BLaER1 treated with 17β-estradiol and CSF1 and Interleukin-3, amounts not matched to agents 10 nM and 100 nM (cell line): Measurements from ENCODE around the gene THBS1.

Experiments used
- H3K27ac ChIP-seq, 11 experiments: shearing (Covaris generic); formaldehyde crosslinking; 2 replicates each; pipeline ENCODE4 v1.8.1; 2022
- H3K27me3 ChIP-seq, 11 experiments: shearing (Covaris generic); formaldehyde crosslinking; 2 replicates each; pipeline ENCODE4 v1.8.1; 2022
- H3K36me3 ChIP-seq, 11 experiments: shearing (Covaris generic); formaldehyde crosslinking; 2 replicates each; pipeline ENCODE4 v1.8.1; 2022
- H3K4me1 ChIP-seq, 10 experiments: shearing (Covaris generic); formaldehyde crosslinking; 2 replicates each; pipeline ENCODE4 v1.8.1; 2022
- H3K4me2 ChIP-seq, 11 experiments: shearing (Covaris generic); formaldehyde crosslinking; 2 replicates each; pipeline ENCODE4 v1.8.1; 2022
- H3K4me3 ChIP-seq, 10 experiments: shearing (Covaris generic); formaldehyde crosslinking; 2 replicates each; pipeline ENCODE4 v1.8.1; 2022
- H3K9ac ChIP-seq, 11 experiments: shearing (Covaris generic); formaldehyde crosslinking; 2 replicates each; pipeline ENCODE4 v1.8.1; 2022
- H3K9me3 ChIP-seq, 11 experiments: shearing (Covaris generic); formaldehyde crosslinking; replicated peaks in 1 of 11; 2 replicates each; pipeline ENCODE4 v1.8.1; 2022
- H4K20me1 ChIP-seq, 11 experiments: shearing (Covaris generic); formaldehyde crosslinking; 2 replicates each; pipeline ENCODE4 v1.8.1; 2022
- Cebpa-rat ChIP-seq, 11 experiments: shearing (Covaris generic); IDR thresholded peaks; 2 replicates each; pipeline ENCODE4 v1.8.1; 2022

The THBS1 gene

DNA sequence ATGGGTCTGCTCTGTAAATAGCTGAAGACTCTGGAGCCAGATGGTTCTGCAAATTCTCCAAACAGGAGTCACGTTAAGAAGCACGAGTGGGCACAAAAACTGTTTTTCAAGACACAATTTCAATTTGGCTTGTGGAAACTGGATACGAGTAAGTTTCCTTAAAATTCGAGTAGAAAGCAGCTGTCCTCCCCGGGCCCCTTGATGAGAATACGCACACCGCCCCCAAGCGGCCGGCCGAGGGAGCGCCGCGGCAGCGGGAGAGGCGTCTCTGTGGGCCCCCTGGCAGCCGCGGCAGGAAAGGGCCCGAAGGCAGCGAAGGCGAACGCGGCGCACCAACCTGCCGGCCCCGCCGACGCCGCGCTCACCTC lies 778 bp upstream of the THBS1 start:
- no peak for TF ChIP-seq Cebpa-rat (IDR thresholded peaks at IDR 0.05)
- Histone ChIP-seq H3K36me3 (peaks cover 0 to 14% (median 0%) of the 10 kb centered on the region in 11 experiments; a peak in 3 of 22 replicates), H3K4me3 (peak overlapping the region; percentile 48 to 67 (median 57)), H3K9me3 (peaks cover 0 to 6% (median 0%) of the 10 kb centered on the region in 11 experiments; a peak in 2 of 22 replicates), H4K20me1 (peaks cover 0 to 19% (median 0%) of the 10 kb centered on the region in 11 experiments; a peak in 6 of 22 replicates), H3K9ac (peak overlapping the region; percentile 22 to 84 (median 54); a peak in 17 of 22 replicates), H3K4me2 (peak overlapping the region; percentile 78 to 97 (median 90)), H3K27me3 (peaks cover 18 to 37% (median 34%) of the 10 kb centered on the region in 11 experiments), H3K27ac (peak overlapping the region in 5 of 11 experiments; percentile 20 to 80 (median 52); a peak in 9 of 22 replicates), H3K4me1 (peaks cover 3 to 30% (median 10%) of the 10 kb centered on the region in 10 experiments; a peak in 8 of 20 replicates)

DNA sequence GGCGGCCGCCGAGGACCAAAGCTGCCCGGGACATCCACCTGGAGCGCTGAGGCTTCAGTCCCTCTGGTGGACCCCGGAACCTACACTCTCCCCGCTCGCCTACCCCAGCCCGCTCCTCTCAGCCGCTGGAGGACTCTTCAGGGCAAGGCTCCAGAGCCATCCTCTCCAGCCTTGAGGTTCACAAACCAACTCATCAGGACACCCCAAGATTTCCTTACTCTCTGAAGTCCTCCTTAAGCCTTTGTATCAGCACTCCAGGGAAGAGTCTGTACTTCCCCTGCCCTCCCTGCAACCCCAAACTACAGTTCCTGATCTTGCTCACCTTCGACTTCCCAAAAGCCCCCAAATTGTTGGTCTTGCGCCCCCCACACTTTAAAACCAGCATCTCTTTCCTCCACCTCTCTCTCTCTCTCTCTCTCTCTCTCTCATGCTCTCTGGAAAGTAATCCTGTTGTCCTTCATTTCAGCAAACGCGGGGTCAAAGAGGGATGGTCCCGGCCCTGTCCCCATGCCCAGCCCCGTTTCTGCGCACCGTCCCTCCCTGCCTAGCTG lies 438 bp downstream of the THBS1 start:
- Histone ChIP-seq H3K4me1 (peaks cover 3 to 30% (median 10%) of the 10 kb centered on the region in 10 experiments; a peak in 8 of 20 replicates), H3K27ac (peak overlapping the region in 2 of 11 experiments; percentile 72 to 80; a peak in 3 of 22 replicates), H3K4me3 (peak overlapping the region; percentile 48 to 67 (median 57); a peak in 19 of 20 replicates), H3K9me3 (peaks cover 0 to 6% (median 0%) of the 10 kb centered on the region in 11 experiments; a peak in 2 of 22 replicates), H4K20me1 (peaks cover 0 to 19% (median 0%) of the 10 kb centered on the region in 11 experiments; a peak in 6 of 22 replicates), H3K9ac (peak overlapping the region in 7 of 11 experiments; percentile 33 to 84 (median 54); a peak in 9 of 22 replicates), H3K36me3 (peaks cover 0 to 26% (median 0%) of the 10 kb centered on the region in 11 experiments; a peak in 4 of 22 replicates), H3K27me3 (peaks cover 18 to 37% (median 34%) of the 10 kb centered on the region in 11 experiments), H3K4me2 (peak overlapping the region; percentile 78 to 97 (median 90))
- no peak for TF ChIP-seq Cebpa-rat (IDR thresholded peaks at IDR 0.05)

DNA sequence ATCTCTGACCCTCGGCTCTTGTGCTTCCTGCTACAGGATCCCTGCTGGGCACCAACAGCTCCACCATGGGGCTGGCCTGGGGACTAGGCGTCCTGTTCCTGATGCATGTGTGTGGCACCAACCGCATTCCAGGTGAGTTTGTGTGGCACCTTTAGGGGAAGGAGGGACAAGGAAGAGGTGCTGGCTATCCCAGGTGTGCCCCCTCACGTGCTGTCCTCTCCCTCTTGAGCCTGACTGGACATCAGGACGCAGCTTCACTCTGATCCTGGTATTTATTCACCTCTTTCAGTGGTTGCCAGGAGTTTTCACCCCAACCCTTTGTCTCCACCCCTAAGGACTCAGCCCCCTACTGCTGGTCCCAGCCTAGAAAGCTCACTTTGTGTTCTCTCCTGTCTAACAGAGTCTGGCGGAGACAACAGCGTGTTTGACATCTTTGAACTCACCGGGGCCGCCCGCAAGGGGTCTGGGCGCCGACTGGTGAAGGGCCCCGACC lies 960 bp downstream of the THBS1 start:
- H3K9ac ChIP-seq, result peak overlapping the region in 2 of 11 experiments; percentile 80 to 84; a peak in 2 of 22 replicates
- H3K4me2 ChIP-seq, result peak overlapping the region in 3 of 11 experiments; percentile 92 to 97 (median 93); a peak in 5 of 22 replicates
- peaks cover 3 to 30% (median 10%) of the 10 kb centered on the region in 10 experiments; a peak in 8 of 20 replicates for H3K4me1 ChIP-seq
- H3K27ac ChIP-seq, result no peak overlapping the region
- H3K9me3 ChIP-seq, result peaks cover 0 to 6% (median 0%) of the 10 kb centered on the region in 11 experiments; a peak in 2 of 22 replicates
- TF ChIP-seq Cebpa-rat (IDR thresholded peaks at IDR 0.05), result no peak
- peaks cover 0 to 19% (median 0%) of the 10 kb centered on the region in 11 experiments; a peak in 6 of 22 replicates for H4K20me1 ChIP-seq
- peaks cover 0 to 31% (median 0%) of the 10 kb centered on the region in 11 experiments; a peak in 4 of 22 replicates for H3K36me3 ChIP-seq
- H3K4me3 ChIP-seq, result peak overlapping the region in 3 of 10 experiments; percentile 52 to 63 (median 54); a peak in 6 of 20 replicates
- H3K27me3 ChIP-seq, result peaks cover 18 to 37% (median 34%) of the 10 kb centered on the region in 11 experiments

DNA sequence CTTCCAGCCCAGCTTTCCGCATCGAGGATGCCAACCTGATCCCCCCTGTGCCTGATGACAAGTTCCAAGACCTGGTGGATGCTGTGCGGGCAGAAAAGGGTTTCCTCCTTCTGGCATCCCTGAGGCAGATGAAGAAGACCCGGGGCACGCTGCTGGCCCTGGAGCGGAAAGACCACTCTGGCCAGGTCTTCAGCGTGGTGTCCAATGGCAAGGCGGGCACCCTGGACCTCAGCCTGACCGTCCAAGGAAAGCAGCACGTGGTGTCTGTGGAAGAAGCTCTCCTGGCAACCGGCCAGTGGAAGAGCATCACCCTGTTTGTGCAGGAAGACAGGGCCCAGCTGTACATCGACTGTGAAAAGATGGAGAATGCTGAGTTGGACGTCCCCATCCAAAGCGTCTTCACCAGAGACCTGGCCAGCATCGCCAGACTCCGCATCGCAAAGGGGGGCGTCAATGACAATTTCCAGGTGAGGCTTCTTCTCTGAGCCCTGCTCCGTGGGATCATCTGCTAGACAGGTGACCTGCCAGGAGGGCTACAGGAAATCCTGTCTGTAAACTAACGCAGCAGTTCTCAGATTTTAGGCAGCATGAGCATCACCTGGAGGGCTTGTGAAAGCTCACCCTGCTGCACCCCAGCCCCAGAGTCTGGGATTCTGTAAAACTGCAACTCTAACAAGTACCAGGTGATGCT lies 1.6 kb downstream of the THBS1 start:
- H3K4me1 ChIP-seq, result peaks cover 3 to 30% (median 10%) of the 10 kb centered on the region in 10 experiments; a peak in 8 of 20 replicates
- peaks cover 0 to 6% (median 0%) of the 10 kb centered on the region in 11 experiments; a peak in 2 of 22 replicates for H3K9me3 ChIP-seq
- H4K20me1 ChIP-seq, result peaks cover 0 to 19% (median 0%) of the 10 kb centered on the region in 11 experiments; a peak in 6 of 22 replicates
- peak overlapping the region in 3 of 11 experiments; percentile 92 to 97 (median 93); a peak in 5 of 22 replicates for H3K4me2 ChIP-seq
- H3K9ac ChIP-seq, result peak overlapping the region in 1 of 11 experiments; percentile 84; a peak in 1 of 22 replicates
- peaks cover 0 to 37% (median 0%) of the 10 kb centered on the region in 11 experiments; a peak in 4 of 22 replicates for H3K36me3 ChIP-seq
- H3K27ac ChIP-seq, result no peak overlapping the region
- peak overlapping the region in 3 of 10 experiments; percentile 52 to 63 (median 54); a peak in 6 of 20 replicates for H3K4me3 ChIP-seq
- peaks cover 18 to 37% (median 34%) of the 10 kb centered on the region in 11 experiments for H3K27me3 ChIP-seq
- no peak for TF ChIP-seq Cebpa-rat (IDR thresholded peaks at IDR 0.05)

DNA sequence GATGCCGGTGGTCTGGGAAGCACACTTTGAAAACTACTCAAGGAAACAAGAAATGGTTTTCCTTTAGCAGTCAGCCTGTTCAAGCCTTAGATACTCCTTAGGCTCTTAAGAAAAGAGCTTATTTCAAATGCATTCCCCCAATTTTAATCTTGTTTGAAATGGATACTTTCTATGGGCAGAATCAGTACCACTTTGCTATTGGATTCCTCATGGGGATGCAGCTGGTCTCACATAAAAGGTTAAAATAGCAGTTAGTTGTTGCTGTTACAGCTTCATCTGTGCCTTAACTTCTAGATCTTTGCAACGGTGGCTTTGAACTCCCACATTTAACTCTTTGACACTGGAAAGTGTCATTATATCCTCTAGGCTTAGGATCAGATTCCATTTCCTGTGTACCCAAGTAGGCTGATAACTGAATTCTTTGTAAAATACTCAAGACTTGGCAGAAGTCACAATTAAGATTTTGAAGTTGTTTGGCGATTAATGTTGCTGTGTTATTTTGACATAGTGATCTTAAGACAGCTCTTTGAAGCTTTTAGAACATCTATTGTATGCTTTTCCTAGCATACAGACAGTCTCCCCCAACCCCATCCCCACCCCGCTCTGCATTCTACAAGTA lies 2.2 kb downstream of the THBS1 start:
- peaks cover 0 to 44% (median 0%) of the 10 kb centered on the region in 11 experiments; a peak in 4 of 22 replicates for H3K36me3 ChIP-seq
- H3K27ac ChIP-seq, result no peak overlapping the region

DNA sequence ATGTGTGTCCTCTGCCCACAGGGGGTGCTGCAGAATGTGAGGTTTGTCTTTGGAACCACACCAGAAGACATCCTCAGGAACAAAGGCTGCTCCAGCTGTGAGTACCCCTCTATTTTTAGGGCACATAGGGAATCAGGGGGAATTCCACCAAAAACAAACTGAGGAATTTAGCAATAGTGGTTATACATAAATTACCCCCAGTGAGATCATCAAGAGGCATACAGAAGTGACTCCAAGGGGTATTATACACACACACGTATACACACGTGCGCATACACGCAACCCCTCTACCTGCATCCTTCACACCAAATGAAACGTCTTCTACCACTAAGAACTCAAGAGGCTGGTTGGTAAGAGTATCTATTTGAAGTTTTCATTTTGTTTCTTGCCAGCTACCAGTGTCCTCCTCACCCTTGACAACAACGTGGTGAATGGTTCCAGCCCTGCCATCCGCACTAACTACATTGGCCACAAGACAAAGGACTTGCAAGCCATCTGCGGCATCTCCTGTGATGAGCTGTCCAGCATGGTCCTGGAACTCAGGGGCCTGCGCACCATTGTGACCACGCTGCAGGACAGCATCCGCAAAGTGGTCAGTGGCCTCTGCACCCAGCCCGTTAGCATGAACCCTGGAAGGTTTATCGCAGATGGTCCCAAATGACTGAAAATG lies 2.9 kb downstream of the THBS1 start:
- peaks cover 3 to 30% (median 10%) of the 10 kb centered on the region in 10 experiments; a peak in 8 of 20 replicates for H3K4me1 ChIP-seq
- H3K9me3 ChIP-seq, result peaks cover 0 to 6% (median 0%) of the 10 kb centered on the region in 11 experiments; a peak in 2 of 22 replicates
- H4K20me1 ChIP-seq, result peaks cover 0 to 19% (median 0%) of the 10 kb centered on the region in 11 experiments; a peak in 6 of 22 replicates
- no peak for TF ChIP-seq Cebpa-rat (IDR thresholded peaks at IDR 0.05)
- no peak overlapping the region for H3K27ac ChIP-seq
- no peak overlapping the region for H3K4me3 ChIP-seq
- no peak overlapping the region for H3K4me2 ChIP-seq
- peaks cover 0 to 50% (median 0%) of the 10 kb centered on the region in 11 experiments; a peak in 4 of 22 replicates for H3K36me3 ChIP-seq
- H3K9ac ChIP-seq, result no peak overlapping the region
- peaks cover 18 to 37% (median 34%) of the 10 kb centered on the region in 11 experiments for H3K27me3 ChIP-seq

More for the DNA sequence above, 2.2 kb downstream of the THBS1 start:
- peaks cover 3 to 30% (median 10%) of the 10 kb centered on the region in 10 experiments; a peak in 8 of 20 replicates for H3K4me1 ChIP-seq
- peak overlapping the region in 3 of 11 experiments; percentile 92 to 97 (median 93); a peak in 5 of 22 replicates for H3K4me2 ChIP-seq
- H3K9ac ChIP-seq, result no peak overlapping the region
- H3K27me3 ChIP-seq, result peaks cover 18 to 37% (median 34%) of the 10 kb centered on the region in 11 experiments
- peak overlapping the region in 3 of 10 experiments; percentile 52 to 63 (median 54); a peak in 5 of 20 replicates for H3K4me3 ChIP-seq
- TF ChIP-seq Cebpa-rat (IDR thresholded peaks at IDR 0.05), result no peak
- H4K20me1 ChIP-seq, result peaks cover 0 to 19% (median 0%) of the 10 kb centered on the region in 11 experiments; a peak in 6 of 22 replicates
- H3K9me3 ChIP-seq, result peaks cover 0 to 6% (median 0%) of the 10 kb centered on the region in 11 experiments; a peak in 2 of 22 replicates

DNA sequence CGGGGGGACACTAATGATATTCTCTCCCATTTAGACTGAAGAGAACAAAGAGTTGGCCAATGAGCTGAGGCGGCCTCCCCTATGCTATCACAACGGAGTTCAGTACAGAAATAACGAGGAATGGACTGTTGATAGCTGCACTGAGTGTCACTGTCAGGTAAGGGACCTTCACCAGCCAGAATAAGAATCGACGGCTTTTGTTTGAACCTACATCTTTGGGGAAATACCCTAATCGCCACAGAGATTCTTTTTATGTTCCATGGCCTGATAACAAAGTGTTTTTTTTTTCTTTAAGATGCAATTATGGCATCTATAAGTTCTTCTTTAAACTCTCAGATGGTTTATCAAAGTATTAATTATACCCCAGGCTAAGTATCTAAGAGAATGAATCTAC lies 3.4 kb downstream of the THBS1 start:
- H3K4me3 ChIP-seq, result no peak overlapping the region
- H4K20me1 ChIP-seq, result peaks cover 0 to 19% (median 0%) of the 10 kb centered on the region in 11 experiments; a peak in 6 of 22 replicates
- H3K4me1 ChIP-seq, result peaks cover 3 to 30% (median 10%) of the 10 kb centered on the region in 10 experiments; a peak in 8 of 20 replicates
- peaks cover 0 to 6% (median 0%) of the 10 kb centered on the region in 11 experiments; a peak in 2 of 22 replicates for H3K9me3 ChIP-seq
- TF ChIP-seq Cebpa-rat (IDR thresholded peaks at IDR 0.05), result no peak
- no peak overlapping the region for H3K4me2 ChIP-seq
- no peak overlapping the region for H3K9ac ChIP-seq
- H3K27ac ChIP-seq, result no peak overlapping the region
- H3K36me3 ChIP-seq, result peaks cover 0 to 56% (median 0%) of the 10 kb centered on the region in 11 experiments; a peak in 4 of 22 replicates
- peaks cover 18 to 37% (median 34%) of the 10 kb centered on the region in 11 experiments for H3K27me3 ChIP-seq
